Bone marrow (tissue), 2 donors: ENCODE measurements around the gene GJB4.
"Not testable (repeated sequence)": the region's sequence is repeated elsewhere in the genome, so short reads cannot be mapped to it uniquely, and the experiment has no call there.

ENCODE experiments used
- DNase-seq, 2 donors: peaks; one replicate each; lab custom pipeline; 2025; lab: John Stamatoyannopoulos, UW

The GJB4 gene

DNA sequence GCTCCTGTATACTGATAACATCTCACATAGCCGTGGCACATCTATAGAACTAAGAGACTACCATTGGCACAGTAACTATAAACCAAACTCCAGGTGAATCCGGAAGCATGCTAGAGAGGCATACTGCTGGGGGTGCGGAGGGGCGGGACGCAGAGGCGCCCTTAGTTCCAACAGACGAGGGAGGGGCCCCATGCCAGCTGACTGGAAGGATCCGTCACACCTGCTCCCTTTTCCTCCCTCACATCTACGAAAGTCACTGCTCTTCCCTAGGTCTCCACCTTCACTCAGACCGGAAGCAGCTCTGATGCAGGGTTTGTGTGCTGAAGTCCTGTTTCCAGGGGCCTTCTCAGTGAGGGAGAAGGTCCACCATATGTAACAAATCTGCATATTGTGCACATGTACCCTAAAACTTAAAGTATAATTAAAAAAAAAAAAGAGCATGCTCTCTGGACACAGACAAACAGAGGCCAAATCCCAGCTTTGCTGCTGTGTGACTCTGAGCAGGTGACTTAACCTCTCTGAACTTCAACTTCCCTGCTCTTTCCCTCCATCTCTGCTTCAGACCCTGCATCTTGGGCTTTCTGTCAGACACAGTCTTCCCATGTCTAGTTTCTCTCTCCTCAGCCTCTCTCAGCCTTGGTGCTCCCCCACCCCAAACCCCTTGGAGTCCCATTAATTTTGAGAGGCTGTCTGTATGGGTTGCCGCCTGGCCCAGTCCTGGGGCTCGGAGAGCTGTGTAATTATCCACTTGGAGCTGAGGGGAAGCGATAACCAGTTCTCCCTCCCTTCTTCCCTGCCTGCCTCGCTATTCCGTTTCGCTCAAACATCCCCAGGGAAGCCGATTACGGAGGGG, 12.5 kb upstream of the GJB4 start:
- no peak for DNase-seq

DNA sequence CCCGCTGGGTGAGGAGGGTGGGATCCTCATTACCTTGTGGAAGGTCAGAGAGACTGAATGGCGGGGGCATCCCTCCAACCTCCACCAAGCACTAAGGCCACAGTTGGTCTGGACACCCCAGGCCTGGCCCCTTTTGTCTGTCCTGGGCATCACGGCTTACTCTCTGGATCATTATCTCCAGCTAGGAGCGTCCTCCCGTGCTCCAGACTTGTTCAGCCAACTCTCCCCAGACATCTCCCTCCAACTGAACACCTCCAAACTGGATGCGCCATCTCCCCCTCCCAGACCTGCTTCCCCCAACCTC, 11.9 kb upstream of the GJB4 start:
- DNase-seq, result no peak

DNA sequence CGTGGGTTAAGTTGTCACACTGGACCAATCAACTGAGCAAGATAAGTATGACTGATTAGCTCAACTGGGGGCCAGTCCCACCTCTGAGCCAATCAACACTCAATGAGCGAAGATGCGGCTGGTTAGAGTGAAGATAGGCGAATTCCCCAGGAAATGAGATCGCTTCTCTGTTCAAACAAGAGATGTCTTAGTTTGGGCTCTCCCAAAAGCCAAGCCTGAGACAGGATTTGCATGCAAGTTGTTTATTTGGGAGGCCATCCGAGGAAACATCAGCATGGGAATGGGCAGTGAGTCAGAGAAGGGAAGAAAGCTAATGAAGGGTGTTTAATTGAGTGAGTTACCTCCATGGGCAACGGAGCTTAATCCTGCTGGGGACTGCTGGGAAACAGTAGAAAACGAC, 9.5 kb upstream of the GJB4 start:
- no peak for DNase-seq

DNA sequence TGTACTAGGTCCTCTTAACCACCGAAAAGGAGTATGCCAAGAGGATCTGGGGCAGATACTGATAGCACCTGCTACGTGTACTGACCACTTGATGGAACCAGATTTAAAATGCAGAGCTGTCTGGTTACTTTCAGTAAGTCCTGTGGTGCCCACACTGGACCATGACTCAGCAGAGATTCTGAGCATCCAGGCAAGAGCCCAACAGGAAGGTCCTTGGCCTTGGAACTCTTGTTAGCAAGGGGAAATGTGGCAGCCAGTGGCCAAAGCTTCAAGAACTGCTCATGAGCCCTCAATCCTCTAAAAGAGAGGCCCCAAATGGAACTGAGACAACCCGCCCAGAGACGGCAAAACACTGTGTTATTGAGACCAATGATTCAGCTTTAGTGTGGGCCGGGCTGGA, 8.9 kb upstream of the GJB4 start:
- no peak for DNase-seq

DNA sequence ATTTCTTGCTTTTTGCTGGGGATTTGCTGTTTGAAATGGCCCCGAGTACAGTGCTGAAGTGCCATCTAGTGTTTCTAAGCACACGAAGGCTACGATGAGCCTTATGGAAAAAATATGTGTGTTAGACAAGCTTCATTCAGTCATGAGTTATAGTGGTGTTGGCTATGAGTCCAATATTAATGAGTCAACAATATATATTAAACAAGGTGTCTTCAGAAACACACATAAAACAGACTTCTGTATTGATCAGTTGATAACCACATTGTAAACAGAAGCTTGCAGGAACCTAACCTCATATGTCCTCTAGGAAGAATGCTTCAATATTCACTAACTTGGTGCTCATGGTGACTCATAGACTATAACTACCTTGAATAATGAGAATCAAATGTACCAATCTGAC, 6.4 kb upstream of the GJB4 start:
- DNase-seq, result no peak

DNA sequence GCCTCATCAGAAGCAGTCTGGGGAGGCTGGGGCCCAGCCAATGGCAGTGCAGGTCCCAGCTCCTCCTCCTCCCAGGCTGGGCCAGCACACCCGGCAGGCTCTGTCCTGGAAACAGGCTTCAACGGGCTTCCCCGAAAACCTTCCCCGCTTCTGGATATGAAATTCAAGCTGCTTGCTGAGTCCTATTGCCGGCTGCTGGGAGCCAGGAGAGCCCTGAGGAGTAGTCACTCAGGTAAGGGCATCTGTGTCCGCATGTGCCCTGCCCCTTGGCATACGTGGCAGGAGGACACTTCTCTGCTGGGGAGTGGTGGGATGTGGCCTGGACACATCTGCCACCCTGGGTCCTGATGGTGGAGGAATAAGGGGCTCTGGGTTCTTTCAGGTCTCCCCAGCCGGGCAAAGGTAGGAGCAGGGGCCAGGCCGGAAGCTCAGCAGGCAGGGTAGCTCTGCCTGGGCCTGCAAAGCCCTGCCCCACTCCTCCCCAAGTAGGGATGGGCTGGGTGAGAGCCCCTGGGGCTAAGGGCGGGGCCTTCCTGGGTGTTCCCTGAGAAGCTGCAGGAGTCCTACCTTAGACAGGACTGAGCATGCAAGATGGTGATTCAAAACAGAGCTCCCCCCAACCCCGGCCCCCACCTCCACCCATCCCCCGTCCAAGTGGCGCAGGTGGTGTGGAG, 4.4 kb upstream of the GJB4 start, which contains the start of gene GJB5:
Gene GJB5 (plus strand): TSS at position 84 of the 674 bp plus-strand sequence. CDS start 2,284 bp downstream, outside the sequence.
- DNase-seq, result no peak

DNA sequence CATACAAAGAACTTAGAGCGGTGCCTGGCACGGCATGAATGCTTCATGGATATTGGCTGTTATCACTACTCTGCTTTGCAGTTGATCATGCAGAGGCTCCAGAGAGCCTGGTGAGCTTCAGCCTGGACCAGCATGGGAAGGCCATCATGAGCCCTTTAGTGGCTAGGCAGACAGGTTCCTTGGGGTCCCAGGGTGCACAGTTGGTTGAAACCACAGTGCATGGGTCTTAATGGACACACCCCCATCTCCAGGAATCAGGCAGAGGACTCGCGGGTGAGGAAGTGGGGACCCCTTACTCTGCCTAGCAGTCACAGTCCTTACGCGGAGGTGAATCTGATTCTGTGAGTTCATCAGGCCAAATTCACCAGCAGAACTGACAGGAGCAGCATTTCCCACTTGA, 3.6 kb upstream of the GJB4 start:
- DNase-seq, result no peak

DNA sequence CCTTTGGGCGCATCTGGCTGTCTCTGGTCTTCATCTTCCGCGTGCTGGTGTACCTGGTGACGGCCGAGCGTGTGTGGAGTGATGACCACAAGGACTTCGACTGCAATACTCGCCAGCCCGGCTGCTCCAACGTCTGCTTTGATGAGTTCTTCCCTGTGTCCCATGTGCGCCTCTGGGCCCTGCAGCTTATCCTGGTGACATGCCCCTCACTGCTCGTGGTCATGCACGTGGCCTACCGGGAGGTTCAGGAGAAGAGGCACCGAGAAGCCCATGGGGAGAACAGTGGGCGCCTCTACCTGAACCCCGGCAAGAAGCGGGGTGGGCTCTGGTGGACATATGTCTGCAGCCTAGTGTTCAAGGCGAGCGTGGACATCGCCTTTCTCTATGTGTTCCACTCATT, 2.2 kb upstream of the GJB4 start:
- DNase-seq, result no peak

DNA sequence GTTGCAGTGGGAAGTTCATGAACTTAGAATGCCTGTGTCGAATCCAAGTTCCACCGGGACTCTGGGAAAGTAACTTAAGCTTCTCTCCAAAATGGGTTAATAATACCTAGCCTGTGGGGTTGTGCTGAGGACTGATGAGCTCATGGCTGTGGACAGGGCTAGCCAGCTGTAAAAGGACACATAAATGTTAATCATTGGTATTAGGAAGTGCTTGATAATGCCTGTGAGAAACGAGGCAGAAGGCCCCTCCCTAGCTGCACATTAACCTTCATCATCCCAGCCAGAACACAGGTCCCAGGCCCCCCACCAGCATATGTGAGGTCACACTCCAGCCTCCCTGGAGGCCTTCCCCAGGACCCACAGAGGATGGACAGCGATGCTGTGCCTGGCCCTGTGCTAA, 789 bp upstream of the GJB4 start:
- DNase-seq, result no peak

DNA sequence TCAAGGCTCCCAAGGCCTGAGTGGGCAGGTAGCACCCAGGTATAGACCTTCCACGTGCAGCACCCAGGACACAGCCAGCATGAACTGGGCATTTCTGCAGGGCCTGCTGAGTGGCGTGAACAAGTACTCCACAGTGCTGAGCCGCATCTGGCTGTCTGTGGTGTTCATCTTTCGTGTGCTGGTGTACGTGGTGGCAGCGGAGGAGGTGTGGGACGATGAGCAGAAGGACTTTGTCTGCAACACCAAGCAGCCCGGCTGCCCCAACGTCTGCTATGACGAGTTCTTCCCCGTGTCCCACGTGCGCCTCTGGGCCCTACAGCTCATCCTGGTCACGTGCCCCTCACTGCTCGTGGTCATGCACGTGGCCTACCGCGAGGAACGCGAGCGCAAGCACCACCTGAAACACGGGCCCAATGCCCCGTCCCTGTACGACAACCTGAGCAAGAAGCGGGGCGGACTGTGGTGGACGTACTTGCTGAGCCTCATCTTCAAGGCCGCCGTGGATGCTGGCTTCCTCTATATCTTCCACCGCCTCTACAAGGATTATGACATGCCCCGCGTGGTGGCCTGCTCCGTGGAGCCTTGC, 1.7 kb downstream of the GJB4 start:
- DNase-seq, result no peak

DNA sequence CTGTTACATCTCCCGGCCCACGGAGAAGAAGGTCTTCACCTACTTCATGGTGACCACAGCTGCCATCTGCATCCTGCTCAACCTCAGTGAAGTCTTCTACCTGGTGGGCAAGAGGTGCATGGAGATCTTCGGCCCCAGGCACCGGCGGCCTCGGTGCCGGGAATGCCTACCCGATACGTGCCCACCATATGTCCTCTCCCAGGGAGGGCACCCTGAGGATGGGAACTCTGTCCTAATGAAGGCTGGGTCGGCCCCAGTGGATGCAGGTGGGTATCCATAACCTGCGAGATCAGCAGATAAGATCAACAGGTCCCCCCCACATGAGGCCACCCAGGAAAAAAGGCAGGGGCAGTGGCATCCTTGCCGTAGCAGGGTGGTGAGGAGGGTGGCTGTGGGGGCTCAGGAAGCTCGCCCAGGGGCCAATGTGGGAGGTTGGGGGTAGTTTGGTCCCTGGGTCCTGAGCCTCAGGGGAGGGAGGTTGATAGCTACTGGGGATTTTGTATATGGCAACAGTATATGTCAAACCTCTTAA, 2.3 kb downstream of the GJB4 start:
- no peak for DNase-seq

DNA sequence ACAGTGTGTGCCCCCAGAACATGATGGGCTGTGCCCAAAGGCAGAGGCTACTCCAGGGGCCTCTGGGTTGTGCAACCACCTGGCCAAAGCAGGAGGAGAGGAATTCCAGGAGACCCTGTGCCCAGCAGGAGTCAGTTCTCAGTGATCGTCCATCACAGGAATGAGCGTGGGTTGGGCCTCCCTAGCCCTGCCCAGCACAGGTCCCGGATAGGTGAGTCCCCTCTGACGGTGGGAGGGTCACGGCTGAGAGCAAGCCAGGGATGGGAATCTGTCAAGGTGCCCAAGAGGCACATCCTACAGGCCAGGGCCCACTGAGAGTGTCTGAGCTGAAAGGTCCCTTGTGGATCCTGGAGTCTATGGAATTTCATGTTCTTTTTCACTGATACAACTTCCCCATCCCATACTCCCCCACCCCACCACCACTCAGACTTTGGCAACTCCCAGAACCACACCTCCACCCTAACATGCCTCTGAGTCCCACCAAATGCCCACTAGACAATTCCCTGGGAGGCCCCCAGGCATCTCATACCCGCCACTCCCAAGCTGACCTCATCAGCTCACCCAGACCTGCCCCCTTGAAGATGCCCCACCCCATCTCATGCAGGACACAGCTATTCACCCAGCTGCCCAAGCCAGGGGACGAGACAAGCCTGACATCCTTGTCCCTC, 3.1 kb downstream of the GJB4 start:
- no peak for DNase-seq

DNA sequence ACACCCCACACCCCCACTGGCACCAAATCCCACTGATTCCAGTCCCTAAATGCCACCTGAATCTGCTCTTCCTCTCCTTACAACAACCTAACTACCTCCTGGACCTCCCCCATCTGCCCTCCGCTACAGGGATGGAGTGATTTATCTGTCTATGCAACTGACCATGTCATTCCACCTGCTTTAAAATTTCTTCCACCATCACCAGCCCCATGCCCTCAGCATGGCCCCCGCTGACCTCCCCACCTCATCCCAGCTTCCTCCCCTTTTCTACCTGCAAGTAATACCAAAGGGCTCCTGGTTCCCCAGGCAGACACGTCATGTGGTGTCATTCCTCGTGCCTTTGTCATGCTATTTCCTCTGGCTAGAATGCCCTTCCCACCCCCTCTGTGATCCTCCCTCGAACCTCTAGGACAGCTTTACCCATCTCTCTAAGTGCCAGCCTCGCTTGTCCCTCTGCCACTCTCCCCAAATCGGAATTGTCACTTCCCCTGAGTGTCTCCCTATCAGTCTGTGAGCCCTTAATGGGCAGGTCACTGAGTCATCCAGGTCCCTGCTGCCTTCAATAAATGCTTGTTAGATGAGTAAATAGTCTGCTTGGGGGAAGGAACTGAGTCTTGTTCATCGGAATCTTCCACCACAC, 3.7 kb downstream of the GJB4 start:
- no peak for DNase-seq

DNA sequence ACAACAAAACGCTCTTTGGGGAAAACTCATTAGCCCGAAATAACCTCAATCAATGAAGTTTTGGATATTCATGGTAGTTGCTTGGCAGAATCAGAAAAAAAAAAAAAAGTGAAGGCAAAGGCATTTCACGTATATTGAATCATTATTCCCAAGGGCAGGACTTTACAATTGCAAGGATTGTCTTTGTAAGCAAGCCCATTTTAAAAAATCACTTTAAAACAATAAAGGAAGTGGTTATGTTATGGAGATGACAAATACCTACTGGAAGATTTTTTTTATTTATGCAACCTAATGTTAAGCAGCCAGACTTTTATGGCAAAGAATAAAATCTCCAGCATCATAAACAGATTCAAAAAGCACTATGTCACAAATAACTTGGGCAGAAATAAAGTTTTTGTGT, 9.3 kb downstream of the GJB4 start:
- no peak for DNase-seq

DNA sequence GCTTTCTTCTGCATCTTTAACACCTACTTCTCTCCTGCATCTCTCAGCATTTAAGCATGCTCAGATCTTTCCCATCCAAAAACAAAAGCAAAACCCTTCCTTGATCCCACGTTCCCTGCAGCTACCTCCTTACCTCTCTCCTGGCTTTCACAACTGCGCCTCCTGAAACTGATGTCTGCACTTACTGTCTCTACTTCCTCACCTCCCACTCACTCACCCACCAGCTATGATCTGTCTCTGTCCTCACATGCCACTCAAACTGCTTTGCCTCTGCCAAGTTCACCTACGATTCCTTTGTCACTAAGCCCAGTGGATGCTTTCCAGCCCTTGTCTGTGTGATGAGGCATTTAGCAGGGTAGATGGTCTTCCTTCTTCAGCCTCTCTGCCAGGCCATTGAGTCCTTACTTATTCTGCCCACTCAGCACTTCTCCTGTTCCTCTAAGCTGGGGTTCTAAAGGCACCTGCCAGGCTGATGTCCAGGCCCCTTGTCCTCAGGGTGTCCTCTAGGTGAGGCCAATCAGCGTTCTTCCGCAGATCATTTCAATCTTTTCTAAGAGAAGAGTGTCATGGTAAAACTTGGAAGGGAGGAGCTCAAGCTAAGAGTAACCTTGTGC, 11.5 kb downstream of the GJB4 start:
- no peak for DNase-seq

DNA sequence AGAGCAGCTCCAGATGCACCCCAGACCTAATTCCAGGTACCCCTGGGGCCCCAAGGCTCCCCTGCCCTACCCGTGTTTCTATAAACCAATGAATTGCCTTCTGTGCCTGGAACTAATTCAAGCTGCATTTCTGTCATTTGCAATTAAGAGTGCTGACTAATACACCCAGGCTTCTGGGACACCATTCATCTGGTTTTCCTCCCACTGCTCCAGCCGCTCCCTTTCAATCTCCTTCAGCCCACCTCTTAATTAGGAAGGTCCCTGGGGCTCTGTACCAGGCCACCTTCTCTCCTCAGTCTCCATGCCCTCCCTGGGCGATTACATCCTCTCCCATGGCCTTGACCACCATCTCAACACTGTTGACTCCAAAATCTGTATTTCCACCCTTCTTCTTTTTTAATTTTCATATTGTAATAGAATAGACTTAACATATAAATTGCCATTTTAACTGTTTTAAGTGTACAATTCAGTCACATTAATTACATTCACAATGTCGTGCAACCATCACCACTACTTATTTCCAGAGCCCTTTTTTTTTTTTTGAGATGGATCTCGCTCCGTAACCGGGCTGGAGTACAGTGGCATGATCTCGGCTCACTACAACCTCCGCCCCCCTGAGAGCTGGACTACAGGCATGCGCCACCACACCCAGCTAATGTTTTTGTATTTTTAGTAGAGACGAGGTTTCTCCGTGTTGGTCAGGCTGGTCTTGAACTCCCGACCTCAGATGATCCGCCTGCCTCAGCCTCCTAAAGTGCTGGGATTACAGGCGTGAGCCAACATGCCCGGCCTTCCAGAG, 12.2 kb downstream of the GJB4 start:
- no peak for DNase-seq

DNA sequence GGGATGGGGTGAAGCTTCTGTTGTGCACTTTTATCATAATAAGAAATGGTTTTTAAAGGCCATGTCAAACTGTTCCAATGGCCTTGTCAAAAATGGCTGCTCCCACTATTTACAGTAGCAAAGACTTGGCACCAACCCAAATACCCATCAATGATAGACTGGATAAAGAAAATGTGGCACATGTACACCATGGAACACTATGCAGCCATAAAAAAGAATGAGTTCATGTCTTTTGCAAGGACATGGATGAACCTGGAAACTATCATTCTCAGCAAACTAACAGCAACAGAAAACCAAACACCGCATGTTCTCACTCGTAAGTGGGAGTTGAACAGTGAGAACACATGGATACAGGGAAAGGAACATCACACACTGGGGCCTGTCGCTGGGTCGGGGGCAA, 13.6 kb downstream of the GJB4 start:
- DNase-seq, result not testable (repeated sequence)

DNA sequence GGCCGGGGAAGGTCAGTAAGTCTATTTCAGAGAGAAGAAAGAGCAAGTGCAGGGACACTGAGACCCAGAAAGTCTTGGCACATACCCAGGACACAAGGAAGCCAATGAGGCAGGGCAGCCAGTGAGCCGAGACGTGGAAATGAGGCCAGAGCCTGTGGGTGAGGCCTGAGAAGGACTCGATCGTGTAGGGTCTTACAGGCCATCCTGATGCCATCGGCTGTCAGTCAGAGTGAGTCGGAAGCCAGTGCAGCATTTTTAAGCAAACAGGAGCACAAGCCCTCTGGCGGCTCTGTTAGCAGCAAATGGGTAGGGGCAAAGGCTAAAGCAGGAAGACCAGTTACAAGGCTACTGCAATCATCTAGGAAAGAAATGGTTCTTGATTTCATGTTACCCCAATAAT, 15.4 kb downstream of the GJB4 start:
- no peak for DNase-seq

DNA sequence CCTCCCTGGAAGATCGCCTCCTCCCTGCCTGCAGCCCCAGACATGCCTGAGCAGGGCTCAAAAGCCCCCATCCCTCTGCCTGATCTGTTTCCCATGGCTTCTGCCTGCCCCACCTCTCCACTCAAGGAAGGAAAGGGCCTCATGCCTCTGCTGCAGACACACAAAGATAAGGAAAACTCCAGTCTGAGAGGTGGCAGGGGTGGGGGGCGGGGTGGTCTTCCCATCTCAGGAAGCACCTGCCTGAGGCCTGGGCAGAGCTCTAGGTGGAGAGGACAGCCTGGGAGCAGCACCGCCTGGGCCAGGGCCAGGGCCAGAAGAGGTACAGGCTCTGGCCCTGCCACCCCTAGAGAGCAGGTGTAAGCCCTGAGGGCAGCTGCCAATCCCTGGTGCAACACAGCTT, 17.4 kb downstream of the GJB4 start:
- DNase-seq, result no peak

DNA sequence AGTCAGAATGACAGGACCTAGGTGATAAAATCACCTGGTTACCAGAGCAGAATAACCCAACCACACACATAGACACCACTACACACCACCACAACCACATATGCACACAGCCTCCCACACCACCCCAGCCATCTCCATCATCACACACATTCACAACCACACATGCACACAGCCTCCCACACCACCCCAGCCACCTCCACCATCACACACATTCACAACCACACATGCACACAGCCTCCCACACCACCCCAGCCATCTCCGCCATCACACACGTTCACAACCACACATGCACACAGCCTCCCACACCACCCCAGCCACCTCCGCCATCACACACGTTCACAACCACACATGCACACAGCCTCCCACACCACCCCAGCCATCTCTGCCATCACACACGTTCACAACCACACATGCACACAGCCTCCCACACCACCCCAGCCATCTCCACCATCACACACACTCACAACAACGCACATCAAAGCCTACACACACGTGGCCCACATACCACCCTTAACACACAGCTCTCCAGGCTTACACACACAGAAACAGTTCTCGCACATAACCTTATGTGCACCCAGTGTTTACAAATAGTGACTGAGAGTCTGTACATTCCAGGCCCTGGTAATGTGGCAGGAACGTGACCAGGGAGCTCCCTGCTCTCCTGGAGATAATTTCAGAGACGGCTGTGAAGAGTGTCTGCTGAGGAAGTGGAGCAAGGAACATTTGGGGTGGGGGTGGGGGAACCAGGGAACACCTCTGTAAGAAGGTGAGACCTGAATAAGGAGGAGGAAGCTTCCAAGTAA, 18.2 kb downstream of the GJB4 start:
- DNase-seq, result no peak
